ENCODE results near the gene RRN3.
"Not testable (repeated sequence)": the region's sequence is repeated elsewhere in the genome, so short reads cannot be mapped to it uniquely, and the experiment has no call there.

RRN3 gene

GRCh38 chr16:15049581-15050180, 44.4 kb downstream of the RRN3 start:
- DNase-seq = no peak

DNA sequence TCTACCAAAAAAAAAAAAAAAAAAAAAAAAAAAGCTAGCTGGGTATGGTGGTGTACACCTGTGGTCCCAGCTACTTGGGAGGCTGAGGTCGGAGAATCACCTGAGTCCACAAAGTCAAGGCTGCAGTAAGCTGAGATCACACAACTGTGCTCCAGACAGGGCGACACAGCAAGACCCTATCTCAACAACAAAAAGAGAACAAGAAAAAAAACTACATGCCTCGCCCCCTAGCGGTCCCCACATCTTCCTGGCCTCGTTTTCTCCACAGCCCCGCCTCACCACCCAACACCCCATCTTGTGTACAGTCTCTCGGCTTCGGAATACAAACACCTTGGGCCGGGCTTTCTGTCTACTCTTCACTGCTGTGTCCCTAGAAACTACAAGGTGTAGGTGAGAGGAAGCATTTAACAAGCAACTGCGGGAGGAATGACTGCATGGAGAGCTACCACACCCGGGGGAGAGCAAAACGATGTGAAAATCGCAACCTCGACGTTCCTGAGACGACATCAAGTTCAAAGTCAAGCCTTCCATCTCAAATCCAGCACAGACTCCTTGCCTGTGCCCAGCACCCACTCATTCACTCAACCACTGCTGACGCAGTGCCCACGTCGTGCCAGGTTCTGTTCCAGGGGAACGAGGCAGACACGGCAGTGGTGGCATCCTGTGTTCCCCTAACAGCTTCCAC, 47.2 kb downstream of the RRN3 start:
- DNase-seq = no peak

GRCh38 chr16:15045270-15045669, 48.8 kb downstream of the RRN3 start:
- DNase-seq = not testable (repeated sequence)

- no peak for DNase-seq
These were observed 49.8 kb downstream of the RRN3 start for GRCh38 chr16:15044286-15044685.

- DNase-seq = no peak
These were observed 50.7 kb downstream of the RRN3 start for GRCh38 chr16:15043344-15043743.

GRCh38 chr16:15041271-15042004, 52.6 kb downstream of the RRN3 start:
- no peak for DNase-seq

DNA sequence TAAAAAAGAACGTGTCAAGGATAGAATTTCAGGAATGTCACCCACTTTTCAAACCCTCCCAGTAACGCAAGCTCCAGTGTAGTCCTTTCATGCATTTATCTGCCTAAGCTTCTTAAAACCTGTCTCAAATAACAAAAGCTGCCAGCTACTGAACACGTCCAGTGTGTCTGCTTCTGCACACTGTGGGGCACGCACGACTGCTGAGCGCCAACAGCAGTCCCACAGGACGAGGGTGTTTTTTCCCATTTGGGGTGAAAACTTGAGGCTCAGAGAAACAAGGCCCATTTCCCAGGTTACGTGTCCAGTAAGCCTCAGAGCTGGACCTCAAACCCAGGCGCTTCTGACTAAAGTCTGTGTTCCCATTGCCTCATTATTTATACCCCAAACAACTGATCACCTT, 55.4 kb downstream of the RRN3 start:
- DNase-seq = no peak

DNA sequence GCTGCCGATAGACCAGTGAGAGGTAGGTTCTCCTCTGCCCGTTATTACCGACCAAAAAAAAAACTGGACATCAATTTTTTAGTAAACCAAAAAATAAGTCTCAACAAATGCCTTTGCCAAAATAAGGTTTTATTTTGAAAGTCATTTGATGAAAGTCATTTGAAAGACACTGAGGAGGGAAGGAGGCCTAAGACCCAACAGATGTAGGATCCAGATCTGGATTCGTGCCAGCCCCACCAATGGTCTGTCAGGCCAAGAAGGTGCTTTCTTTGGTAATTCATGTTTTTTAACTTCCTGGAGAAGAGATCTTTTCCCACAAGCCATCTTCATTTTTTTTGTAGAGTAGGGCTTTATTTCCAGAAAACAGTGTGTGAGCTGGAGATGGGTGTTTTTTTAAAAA, 56.3 kb downstream of the RRN3 start:
- DNase-seq = no peak

DNA sequence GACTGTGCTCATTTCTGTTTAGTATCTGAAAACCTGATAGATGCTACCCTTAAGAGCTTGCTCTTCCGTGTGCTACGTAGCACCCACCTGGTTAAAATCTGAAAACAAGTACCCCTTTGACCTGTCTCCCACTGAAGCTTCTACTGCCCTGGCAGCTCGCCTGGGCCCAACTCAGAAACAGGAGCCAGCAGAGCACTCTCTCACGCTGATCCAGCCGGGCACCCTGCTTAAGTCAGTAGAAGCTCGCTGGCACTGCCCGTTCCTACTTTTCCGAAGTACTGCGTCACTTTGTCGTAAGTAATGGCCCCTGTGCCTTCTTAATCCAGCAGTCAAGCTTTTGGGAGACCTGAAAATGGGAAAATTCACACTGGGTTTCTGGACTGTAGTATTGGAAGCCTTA, 57.1 kb downstream of the RRN3 start:
- no peak for DNase-seq

GRCh38 chr16:15035163-15035729, 58.8 kb downstream of the RRN3 start:
- no peak for DNase-seq

GRCh38 chr16:15034266-15035162, 59.6 kb downstream of the RRN3 start:
- no peak for DNase-seq

DNA sequence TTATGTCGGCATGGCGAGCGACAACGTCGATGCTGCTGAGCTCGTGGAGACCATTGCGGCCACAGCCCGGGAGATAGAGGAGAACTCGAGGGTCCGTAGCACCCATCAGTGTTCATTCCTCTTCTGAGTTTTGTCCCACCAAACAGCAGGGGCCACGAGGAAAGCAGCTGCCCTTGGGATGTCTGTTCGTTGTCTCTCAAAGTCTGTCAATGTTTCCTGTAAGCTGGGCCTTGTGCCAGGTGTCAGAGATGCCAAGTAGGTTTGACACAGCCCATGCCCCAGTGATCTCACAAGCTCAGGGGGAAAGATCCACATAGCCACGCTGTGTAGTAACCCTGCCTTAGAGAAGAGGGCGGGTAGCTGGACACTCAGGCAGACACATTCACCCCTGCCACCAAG, 60.8 kb downstream of the RRN3 start:
- no peak for DNase-seq

GRCh38 chr16:15032547-15033308, 61.3 kb downstream of the RRN3 start:
- no peak for DNase-seq

GRCh38 chr16:15031586-15031985, 62.5 kb downstream of the RRN3 start:
- no peak for DNase-seq

DNA sequence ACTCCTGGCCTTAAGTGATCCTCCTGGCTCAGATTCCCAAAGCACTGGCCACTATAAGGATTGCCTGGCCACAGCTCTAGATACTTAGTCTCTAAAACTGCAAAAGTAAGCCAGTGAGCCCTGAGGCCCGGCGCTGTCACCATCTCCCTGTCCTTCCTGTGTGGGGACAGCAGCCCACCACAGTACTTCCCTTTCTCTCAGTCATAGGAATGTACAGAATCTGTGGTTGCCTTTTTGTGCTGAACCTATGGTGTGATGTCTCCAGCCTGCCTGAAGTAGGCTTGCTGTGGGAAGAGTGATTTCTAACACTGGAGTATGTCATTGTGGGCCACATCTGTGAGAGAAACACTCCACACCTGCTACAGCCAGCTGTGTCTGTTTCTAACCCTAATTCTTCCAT, 62.9 kb downstream of the RRN3 start:
- DNase-seq = no peak

GRCh38 chr16:15029749-15030148, 64.3 kb downstream of the RRN3 start:
- not testable (repeated sequence) for DNase-seq

GRCh38 chr16:15028801-15029698, 65.0 kb downstream of the RRN3 start:
- DNase-seq = peak in 1 of 2 experiments; percentile 19

DNA sequence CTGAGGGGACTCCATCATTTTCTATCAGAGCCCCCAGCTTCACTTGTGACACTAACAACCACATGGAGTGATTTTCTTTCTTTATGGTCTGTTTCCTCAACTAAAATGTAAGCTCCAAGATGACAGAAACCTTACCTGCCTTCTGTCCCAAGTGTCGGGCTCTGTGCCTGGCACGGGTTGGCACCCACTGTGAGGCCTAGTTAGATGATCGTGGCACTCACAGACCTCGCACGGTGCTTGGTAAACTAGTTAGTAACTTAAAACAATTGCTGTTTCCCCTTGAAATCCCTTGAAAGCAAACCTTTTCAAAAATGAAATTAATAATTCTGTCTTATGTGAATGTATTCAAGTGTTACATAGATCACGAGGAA, 65.7 kb downstream of the RRN3 start:
- peak in 1 of 2 experiments; percentile 15 for DNase-seq

GRCh38 chr16:15027503-15028344, 66.3 kb downstream of the RRN3 start:
- peak in 1 of 2 experiments; percentile 18 for DNase-seq

DNA sequence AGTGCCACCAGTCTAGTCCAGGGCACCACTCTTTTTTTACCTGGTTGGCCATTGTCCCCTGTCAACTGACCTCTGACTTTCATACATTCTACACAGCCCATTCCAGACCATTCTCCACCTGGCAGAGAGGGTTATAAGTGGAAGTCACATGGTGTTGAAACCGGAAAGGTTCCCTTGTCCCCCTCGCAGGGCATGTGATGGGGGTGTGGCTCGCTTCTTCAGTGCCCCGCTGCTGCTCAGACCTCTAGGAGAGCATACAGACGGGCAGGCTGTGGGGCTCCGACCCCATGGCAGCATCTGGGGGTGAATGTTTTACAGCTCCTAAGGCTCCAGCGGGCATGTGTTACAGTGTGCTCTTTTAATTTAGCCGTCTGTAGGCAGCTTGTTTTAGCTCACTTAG, 67.0 kb downstream of the RRN3 start:
- peak in 1 of 2 experiments; percentile 18 for DNase-seq
